GM19023 (cell line): Measurements from ENCODE around the gene IGFL2.
"Not testable (repeated sequence)": the region's sequence is repeated elsewhere in the genome, so short reads cannot be mapped to it uniquely, and the experiment has no call there.

ENCODE experiments used
- ATAC-seq: cut with Tn5 transposase; IDR thresholded peaks from one replicate; pipeline ENCODE4 v1.9.1; 2021; ENCODE audit warnings: mild to moderate bottlenecking, moderate library complexity; ENCODE audit not compliant: unreplicated experiment

The IGFL2 gene

GRCh38 chr19:46206682-46207081 lies 58.6 kb downstream of the IGFL2 start:
- ATAC-seq, result no peak

GRCh38 chr19:46207858-46208257 lies 59.8 kb downstream of the IGFL2 start:
- ATAC-seq, result not testable (repeated sequence)

GRCh38 chr19:46209051-46209450 lies 61.0 kb downstream of the IGFL2 start:
- no peak for ATAC-seq

- ATAC-seq, result no peak
These were observed 61.4 kb downstream of the IGFL2 start for GRCh38 chr19:46209472-46209871.

- ATAC-seq, result no peak
These were observed 62.6 kb downstream of the IGFL2 start for GRCh38 chr19:46210669-46211068.
